IPS-18c (cell line): Measurements from ENCODE around the gene TSGA10.
"Not testable (repeated sequence)": the region's sequence is repeated elsewhere in the genome, so short reads cannot be mapped to it uniquely, and the experiment has no call there.

ENCODE experiments used
- H3K4me3 ChIP-seq: 2 replicates; pipeline ENCODE4 v1.7.0; 2013; ENCODE audit warnings: low read depth, mild to moderate bottlenecking, low read length, moderate library complexity; ENCODE audit not compliant: insufficient read depth
- H3K9me3 ChIP-seq: one replicate; pipeline ENCODE4 v1.6.1; 2013; ENCODE audit warnings: mild to moderate bottlenecking, low read length, moderate library complexity; ENCODE audit not compliant: control insufficient read depth, insufficient read depth

The TSGA10 gene, protein sequence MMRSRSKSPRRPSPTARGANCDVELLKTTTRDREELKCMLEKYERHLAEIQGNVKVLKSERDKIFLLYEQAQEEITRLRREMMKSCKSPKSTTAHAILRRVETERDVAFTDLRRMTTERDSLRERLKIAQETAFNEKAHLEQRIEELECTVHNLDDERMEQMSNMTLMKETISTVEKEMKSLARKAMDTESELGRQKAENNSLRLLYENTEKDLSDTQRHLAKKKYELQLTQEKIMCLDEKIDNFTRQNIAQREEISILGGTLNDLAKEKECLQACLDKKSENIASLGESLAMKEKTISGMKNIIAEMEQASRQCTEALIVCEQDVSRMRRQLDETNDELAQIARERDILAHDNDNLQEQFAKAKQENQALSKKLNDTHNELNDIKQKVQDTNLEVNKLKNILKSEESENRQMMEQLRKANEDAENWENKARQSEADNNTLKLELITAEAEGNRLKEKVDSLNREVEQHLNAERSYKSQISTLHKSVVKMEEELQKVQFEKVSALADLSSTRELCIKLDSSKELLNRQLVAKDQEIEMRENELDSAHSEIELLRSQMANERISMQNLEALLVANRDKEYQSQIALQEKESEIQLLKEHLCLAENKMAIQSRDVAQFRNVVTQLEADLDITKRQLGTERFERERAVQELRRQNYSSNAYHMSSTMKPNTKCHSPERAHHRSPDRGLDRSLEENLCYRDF

DNA sequence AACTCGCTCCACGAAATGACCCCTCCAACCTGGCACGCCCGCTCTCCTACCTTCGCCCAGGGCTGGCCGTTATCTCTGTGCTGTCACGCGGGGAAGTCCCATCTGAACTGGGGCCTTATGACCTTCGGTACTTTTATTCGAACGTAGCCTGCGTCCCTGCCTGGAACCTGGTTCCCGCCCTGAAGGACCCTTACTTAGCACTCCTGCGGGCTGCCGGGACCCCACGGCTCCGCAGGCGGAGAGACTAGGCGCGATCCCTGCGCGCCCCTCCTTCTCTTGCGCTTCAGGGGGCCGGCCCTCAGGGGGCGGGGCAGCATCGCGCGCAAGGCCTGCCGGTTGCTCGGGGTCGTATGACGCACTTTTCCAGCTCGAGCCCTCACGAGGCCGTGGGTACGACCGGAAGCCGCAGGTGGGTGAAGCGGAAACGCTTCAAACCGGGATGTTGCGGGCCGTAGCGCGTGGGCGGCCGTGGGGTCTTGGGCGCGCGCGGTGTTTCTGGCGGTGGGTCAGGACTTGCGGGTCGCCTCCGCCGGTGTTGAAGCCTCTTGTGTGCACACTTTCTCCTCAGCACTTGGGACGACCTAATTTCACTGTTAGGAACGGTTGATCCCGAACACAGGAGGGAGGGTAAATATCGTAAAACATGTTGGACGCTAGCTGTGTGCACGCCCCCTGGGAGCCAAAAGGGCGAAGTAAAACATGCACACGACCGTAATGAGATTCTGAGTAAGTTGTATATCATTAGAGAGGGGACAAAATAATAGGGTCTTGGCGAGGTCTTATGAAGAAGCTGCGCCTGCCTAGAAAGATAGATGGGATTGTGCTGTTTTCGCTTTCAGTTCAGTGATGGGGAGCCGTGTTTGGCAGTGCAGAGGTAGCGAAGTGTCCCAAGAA lies at the start of gene TSGA10, which contains the start of gene LIPT1:
TSGA10 (minus strand) TSS at position 300 of the 894 bp plus-strand sequence. CDS start 45,503 bp downstream, outside the sequence.
LIPT1 (plus strand) TSS at position 325 of the 894 bp plus-strand sequence. CDS start 6,991 bp downstream, outside the sequence.
- no peaks in the 10 kb centered on the region for H3K9me3 ChIP-seq
- peak within 1 kb of the TSS; percentile 94 for H3K4me3 ChIP-seq

DNA sequence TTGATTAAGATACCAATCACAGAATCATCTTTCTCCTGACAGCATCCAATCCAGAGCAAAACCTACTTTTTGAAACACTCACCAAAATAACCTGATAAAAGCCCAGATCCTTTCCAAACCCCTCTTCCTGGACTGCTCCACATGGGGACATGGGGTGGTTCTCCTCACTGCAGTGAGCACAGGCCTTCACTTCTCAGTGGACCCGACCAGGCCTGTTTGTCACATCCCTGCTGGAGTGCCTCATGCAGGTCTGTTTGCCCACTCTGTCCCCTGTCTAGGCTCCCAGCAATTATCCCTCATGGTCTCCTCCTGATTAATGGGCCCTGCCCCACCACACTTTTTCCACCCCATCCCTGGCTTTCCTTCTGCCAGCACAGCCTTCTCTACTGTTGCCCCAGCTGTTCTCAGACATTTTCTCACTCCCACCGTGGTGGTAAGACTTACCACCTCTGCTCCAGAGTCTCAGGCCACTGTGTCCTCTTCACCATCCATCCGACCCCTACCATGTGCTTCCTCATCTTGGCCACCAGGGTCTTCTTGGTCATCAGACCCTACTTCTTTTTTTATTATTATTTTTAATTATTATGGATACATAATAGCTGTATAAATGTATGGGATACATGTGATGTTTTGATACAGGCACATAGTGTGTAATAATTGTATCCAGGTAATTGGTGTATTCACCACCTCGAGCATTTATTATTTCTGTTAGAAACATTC lies 47.4 kb upstream of the TSGA10 start:
- H3K4me3 ChIP-seq: no peak overlapping the region
- peaks cover 11% of the 10 kb centered on the region for H3K9me3 ChIP-seq

DNA sequence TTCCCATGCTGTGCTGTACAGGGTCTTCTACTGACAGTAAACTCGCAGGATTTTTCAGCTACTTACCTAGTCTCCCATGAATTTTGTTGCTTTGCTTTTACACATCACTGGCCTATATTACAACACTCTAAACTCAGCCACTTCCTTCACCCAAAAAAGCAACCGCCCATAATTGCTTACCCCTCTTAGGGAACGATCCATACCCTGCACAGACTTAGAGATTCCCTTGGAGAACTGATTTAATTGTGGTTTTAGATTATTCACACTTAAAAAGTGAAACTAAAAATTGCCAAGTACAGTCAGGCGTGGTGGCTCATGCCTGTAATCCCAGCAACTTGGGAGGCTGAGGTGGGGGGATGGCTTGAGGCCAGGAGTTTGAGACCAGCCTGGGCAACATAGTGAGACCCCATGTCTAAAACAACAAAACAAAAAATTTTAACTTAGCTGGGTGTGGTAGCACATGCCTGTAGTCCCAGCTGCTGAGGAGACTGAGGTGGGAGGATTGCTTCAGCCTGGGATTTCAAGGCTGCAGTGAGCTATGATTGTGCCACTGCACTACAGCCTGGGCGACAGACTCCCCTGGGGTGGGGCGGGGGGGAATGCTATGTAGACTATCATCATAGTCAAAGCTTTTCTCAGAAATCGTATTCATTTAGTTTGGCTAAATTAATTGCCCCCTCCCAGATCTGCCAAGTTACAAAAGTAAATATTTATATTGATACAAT lies 45.5 kb upstream of the TSGA10 start:
- no peak overlapping the region for H3K4me3 ChIP-seq
- H3K9me3 ChIP-seq: peaks cover 4% of the 10 kb centered on the region

DNA sequence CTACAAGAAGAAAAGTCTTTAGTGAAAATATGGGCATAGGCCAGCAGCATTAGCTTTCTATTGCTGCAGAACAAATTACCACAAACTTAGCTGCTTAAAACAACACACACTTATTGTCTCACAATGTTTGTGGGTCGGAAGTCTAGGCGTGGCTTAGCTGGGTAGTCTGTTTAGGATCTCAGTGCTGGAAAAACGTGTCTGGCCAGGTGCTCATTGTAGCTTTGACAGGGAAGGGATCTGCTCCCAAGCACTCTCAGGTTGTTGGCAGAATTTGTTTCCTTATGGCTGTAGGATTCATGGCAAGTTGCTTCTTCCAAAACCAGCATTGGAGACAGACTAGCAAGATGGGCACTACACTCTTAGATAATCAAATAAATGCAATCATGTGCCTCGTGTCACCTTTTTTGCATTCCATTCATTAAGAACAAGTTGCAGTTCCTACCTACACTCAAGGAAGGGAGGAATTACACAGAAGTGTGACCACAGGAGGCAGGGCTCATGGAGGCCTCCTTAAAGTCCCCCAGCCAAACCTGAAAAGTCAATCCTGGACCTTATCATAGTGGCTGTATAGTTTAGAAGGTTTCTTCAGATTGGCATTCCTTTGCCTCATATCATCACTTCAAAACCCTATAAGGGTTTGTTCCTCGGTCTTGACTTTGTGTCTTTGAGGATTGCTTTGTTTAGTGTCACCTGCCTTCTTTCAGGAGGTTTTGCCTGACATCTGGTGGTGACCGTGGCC lies 43.5 kb upstream of the TSGA10 start:
- no peak overlapping the region for H3K4me3 ChIP-seq

DNA sequence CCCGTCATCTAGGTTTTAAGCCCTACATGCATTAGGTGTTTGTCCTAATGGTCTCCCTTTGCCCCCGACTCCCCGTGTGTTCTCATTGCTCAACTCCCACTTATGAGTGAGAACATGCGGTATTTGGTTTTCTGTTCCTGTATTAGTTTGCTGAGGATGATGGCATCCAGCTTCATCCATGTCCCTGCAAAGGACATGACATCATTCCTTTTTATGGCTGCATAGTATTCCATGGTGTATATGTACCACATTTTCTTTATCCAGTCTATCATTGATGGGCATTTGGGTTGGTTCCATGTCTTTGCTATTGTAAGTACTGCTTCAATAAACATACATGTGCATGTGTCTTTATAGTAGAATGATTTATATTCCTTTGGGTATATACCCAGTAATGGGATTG lies 37.6 kb upstream of the TSGA10 start:
- not testable (repeated sequence) for H3K4me3 ChIP-seq, H3K9me3 ChIP-seq

More for the DNA sequence above, 43.5 kb upstream of the TSGA10 start:
- no peaks in the 10 kb centered on the region for H3K9me3 ChIP-seq

DNA sequence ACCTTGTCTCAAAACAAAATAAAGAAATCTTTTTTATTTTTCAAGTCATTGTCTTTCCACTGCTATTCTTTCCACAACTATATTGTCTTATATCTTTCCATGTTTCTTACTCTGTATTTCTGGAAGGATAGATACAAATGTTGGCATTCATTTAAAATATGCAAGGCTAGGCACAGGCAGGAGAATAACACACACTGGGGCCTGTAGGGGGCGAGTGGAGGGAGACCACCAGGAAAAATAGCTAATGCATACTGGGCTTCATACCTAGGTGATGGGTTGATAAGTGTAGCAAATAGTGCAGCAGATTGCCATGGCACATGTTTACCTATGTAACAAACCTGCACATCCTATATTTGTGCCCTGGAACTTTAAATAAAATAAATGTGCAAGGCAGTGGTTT lies 35.8 kb upstream of the TSGA10 start:
- Histone ChIP-seq H3K4me3 (no peak overlapping the region), H3K9me3 (peaks cover 2% of the 10 kb centered on the region)

DNA sequence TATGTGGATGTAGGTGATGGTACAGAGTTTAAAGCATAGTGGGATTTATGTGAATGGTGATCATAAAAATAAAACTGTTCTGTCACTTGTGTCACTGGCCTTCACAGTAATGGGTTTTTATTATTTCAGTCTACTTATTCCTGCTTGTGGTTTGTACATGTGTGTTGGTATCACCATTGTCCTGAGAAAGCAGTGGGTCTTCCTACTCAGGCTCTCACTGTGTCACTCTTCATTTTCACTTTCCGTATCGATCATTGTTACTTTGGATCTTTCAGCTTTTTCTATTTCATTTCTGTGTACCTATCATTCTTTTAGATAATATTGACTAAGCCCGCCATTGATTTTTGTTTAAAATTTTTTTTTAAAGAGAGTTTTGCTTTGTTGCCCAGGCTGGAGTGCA lies 33.6 kb upstream of the TSGA10 start:
- H3K4me3 ChIP-seq: no peak overlapping the region
- H3K9me3 ChIP-seq: peaks cover 2% of the 10 kb centered on the region

DNA sequence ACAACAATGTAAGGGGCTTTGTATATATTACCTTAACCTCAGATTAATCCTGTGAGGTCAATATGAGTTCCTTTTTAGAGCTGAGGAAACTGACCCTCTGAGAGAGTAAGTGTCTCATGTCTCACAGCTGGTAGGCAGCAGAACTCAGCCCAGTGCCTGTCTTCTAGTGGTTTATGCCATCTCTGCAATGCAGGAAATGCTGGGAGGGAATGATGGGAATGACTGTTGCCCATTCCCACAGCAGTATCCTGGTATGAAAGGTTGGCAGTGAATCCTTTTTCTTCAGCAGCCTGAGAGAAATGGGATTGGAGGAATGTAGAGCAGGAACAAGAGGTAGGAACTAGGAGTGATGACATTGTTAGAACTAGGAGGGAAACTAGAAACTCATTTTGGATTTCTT lies 32.3 kb upstream of the TSGA10 start:
- H3K9me3 ChIP-seq: peaks cover 2% of the 10 kb centered on the region

DNA sequence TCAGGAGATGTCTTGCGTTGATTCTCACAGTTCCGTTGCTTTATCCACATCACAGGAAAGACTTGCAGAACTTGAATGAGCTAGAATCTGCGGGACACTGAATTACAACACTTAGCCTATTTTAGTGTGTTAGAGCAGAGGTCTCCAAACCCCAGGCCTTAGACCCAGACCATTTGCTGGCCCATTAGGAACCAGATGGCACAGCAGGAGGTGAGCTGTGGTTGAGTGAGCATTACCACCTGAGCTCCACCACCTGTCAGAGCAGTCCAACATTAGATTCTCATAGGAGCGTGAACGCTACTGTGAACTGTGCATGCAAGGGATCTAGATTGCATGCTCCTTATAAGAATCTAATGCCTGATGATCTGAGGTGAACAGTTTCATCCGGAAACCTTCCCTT lies 30.1 kb upstream of the TSGA10 start:
- Histone ChIP-seq H3K9me3 (no peaks in the 10 kb centered on the region), H3K4me3 (no peak overlapping the region)

More for the DNA sequence above, 32.3 kb upstream of the TSGA10 start:
- H3K4me3 ChIP-seq: no peak overlapping the region

DNA sequence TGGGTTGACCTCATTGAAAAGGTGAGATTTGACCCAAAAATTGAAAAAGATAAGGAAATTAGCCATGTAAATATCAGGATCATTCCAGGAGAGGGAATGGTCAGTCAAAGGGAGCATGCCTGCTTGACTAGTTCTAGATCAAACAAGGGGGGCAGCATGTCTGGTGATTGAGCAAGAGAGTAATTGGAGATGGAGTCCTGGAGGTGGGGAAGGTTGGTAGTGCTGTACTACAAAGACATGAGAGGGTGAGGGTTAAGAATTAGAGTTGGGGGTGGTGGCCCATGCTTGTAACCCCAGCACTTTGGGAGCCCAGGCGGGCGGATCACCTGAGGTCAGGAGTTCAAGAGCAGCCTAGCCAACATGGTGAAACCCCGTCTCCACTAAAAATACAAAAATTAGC lies 28.3 kb upstream of the TSGA10 start:
- H3K4me3 ChIP-seq: no peak overlapping the region
- H3K9me3 ChIP-seq: no peaks in the 10 kb centered on the region

DNA sequence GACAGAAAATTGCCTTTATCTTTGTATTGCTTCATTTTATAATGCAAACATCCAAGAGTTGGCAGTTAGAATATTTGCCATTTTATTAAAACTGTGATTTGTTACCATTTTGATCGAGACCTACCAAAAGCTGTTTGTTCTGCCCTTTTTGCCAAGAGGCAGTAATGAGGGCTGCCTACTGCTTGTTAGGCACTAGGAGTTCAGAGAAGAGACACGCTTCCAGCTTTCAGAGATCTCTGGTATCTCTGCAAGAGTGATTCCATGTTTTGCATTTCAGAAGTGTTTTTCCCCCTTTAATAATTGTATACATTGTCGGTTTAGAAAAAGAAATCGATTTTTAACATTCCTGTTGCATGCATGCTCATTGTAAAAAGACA lies 26.9 kb upstream of the TSGA10 start:
- H3K9me3 ChIP-seq: no peaks in the 10 kb centered on the region
- peak overlapping the region; percentile 94 for H3K4me3 ChIP-seq

DNA sequence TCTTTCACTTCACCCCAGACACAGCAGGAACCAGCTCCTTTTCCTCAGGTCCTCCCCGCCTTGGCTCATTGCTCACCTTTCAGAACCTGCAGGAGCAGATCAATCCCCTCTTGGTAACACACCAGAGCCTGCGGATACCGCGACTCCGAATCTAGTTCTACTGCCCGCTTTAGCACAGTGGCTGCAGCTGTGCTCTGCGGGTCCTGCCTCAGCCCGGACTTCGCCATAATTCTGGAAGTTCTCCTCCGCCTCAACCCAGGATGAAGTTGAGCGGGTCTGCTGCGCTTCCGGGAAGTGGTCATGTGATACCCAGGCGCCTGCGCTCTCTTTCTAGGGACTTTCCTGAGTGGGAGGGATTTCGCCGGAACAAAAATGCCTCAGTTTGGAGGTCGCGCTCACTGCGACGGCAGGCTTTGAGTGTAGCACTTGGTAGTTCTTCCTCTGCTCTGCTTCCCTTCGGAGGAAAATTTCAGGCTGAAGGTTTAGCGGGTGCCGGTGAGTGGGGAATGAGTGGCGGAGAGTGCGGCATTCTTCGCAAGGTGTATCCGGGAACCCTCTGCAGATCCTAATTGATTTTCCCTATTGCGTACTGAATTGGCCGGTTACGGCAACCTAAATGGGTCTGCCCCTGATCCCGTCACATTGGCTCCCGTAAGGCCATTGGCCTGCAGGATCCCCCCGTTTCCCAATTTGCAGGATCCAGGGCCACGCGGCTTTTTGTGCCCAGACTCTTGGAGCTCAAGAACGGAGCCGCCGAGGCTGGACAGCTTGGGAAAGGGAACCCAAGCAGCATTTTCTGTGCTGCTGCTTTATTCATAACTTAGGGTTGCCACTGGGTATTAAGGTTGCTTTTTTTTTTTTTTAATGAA lies 26.2 kb upstream of the TSGA10 start, which contains the start of the genes MITD1 and MRPL30:
MITD1 (minus strand) TSS at position 304 of the 869 bp plus-strand sequence; CDS start at position 227, 77 bp downstream.
MRPL30 (plus strand) TSS at position 430 of the 869 bp plus-strand sequence. CDS start 5,020 bp downstream, outside the sequence.
- Histone ChIP-seq H3K4me3 (peak within 1 kb of the TSS; percentile 94), H3K9me3 (no peaks in the 10 kb centered on the region)

DNA sequence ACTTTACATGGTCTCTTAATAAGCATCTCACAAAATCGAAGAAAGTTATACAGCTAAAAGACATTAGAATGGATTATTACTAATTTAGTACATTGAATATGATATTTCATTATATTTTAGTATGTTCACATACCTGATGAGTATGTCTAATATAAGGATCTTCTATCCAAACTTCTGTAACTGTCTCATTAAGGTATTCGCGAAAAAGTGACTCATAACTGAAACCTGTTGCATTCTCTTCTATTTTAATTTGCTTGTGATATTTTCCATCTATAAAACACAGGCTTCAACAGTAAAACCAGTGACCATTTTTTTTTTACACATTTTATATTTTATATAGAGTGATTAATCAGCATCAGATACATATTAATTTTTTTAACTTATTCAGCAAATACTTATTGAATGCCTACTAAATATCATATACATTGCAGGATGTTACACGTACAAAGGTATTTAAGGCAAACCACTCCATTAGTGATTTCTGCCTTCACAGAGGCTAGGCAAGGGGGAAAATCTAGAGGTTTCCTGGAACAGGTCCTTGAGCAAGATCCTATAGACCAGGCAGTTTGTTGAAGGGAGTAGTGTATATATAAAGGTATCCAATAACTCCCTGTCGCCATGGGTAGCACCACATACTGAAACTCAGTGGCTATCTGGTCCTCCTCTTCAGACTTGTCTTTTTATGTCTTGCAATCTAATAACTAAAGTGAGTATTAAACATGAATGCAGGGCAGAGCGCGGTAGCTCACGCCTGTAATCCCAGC lies 16.8 kb upstream of the TSGA10 start:
- no peaks in the 10 kb centered on the region for H3K9me3 ChIP-seq

DNA sequence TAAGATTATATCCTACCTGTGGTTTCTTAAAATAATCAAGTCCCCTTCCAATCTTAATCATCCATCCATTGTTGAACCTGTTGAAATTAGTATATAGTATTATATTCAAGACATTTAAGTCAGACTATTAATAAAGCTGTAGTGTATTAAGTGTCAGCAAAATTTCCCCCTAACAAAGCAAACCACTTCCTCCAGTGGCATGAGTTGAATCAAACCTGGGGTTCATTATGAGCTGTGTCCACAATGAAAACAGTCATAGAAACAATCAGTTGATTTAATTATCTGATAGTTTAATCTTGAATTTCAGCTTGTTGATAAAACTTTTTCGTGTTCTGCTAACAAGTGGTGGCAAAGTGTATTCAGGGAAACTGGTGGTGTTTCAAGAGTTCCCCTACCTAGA lies 14.8 kb upstream of the TSGA10 start:
- Histone ChIP-seq H3K9me3 (no peaks in the 10 kb centered on the region), H3K4me3 (no peak overlapping the region)

More for the DNA sequence above, 16.8 kb upstream of the TSGA10 start:
- no peak overlapping the region for H3K4me3 ChIP-seq
